PC-9 (cell line): Measurements from ENCODE around the gene SOX5. TPM values are rescaled to one million over a fixed set of nuclear protein-coding genes. Genes with fewer than 3 reads are reported as not detected.

ENCODE experiments used
- BruUV-seq: library from RNA; stranded (reverse); fragments of 400-500 nt; replicated peaks from 2 replicates; lab custom pipeline; 2021; lab: Mats Ljungman, UMichigan
- CTCF ChIA-PET: fragments of 300-600 bp; sonication (Branson Sonifier 250); formaldehyde crosslinking; loops from one replicate; lab custom pipeline; 2022; ENCODE audit warnings: antibody characterized with exemption; lab: Charles Lee
- POLR2A ChIA-PET: fragments of 300-600 bp; sonication (Branson Sonifier 250); formaldehyde crosslinking; loops from one replicate; lab custom pipeline; 2022; ENCODE audit warnings: antibody characterized with exemption; ENCODE audit not compliant: unreplicated experiment; lab: Charles Lee
- DNase-seq, 2 experiments: peaks; one replicate each; pipeline versions ENCODE4 v3.0.0 to v3.0.0-alpha.2; 2015 to 2022; ENCODE audit warnings: mixed read lengths in 1 of 2
- H2AFZ ChIP-seq: fragments of 200-600 bp; sonication (generic); 2 replicates; pipeline ENCODE4 v1.8.1; 2017; ENCODE audit warnings: antibody characterized with exemption
- H3F3A ChIP-seq: fragments of 200-600 bp; sonication (generic); 2 replicates; pipeline ENCODE4 v1.8.1; 2017; ENCODE audit warnings: antibody characterized with exemption, mild to moderate bottlenecking, low read depth; ENCODE audit not compliant: insufficient read depth
- H3K27ac ChIP-seq: fragments of 200-600 bp; sonication (generic); 2 replicates; pipeline ENCODE4 v1.6.1; 2016; ENCODE audit warnings: mixed run types
- H3K27me3 ChIP-seq: fragments of 200-600 bp; sonication (generic); 2 replicates; pipeline ENCODE4 v1.6.1; 2016; ENCODE audit warnings: low read depth, mixed run types; ENCODE audit not compliant: insufficient read depth
- H3K36me3 ChIP-seq: fragments of 200-600 bp; sonication (generic); 2 replicates; pipeline ENCODE4 v1.6.1; 2016; ENCODE audit warnings: low read depth, mixed run types
- H3K4me1 ChIP-seq: fragments of 200-600 bp; sonication (generic); replicated peaks from 2 replicates; pipeline ENCODE4 v1.6.1; 2016; ENCODE audit warnings: mixed run types; ENCODE audit not compliant: insufficient read depth
- H3K4me2 ChIP-seq: fragments of 200-600 bp; sonication (generic); 2 replicates; pipeline ENCODE4 v1.6.1; 2017; ENCODE audit warnings: mixed run types
- H3K4me3 ChIP-seq: fragments of 200-600 bp; sonication (generic); 2 replicates; pipeline ENCODE4 v1.6.1; 2016; ENCODE audit warnings: mixed run types
- H3K79me2 ChIP-seq: fragments of 200-600 bp; sonication (generic); 2 replicates; pipeline ENCODE4 v1.6.1; 2017; ENCODE audit warnings: low read depth, mixed run types
- H3K9me2 ChIP-seq: fragments of 200-600 bp; sonication (generic); 2 replicates; pipeline ENCODE4 v1.8.1; 2017; ENCODE audit warnings: mild to moderate bottlenecking; ENCODE audit not compliant: insufficient read depth
- H3K9me3 ChIP-seq: fragments of 200-600 bp; sonication (generic); 2 replicates; pipeline ENCODE4 v1.8.1; 2016; ENCODE audit warnings: low read depth; ENCODE audit not compliant: insufficient read depth
- H4K20me1 ChIP-seq: fragments of 200-600 bp; sonication (generic); 2 replicates; pipeline ENCODE4 v1.8.1; 2017; ENCODE audit not compliant: insufficient read depth
- EZH2 ChIP-seq: fragments of 200-600 bp; sonication (generic); IDR thresholded peaks from 2 replicates; pipeline ENCODE4 v1.8.0; 2017; ENCODE audit warnings: antibody characterized with exemption, low read depth
- intact Hi-C: fragments of 100-400 bp; cut with micrococcal nuclease; formaldehyde crosslinking; loops from one replicate; pipeline ENCODE4 v1.10.0; 2022; ENCODE audit not compliant: unreplicated experiment
- total RNA-seq: library from RNA; stranded (reverse); gene quantifications from 2 replicates; pipeline ENCODE4 v1.2.3, GENCODE V29; 2021
- TF ChIP-seq, protein P1 (sequence below): fragments of 200-600 bp; sonication (generic); conservative IDR thresholded peaks from 2 replicates; pipeline ENCODE4 v1.6.1; 2017; ENCODE audit warnings: mixed run types, antibody characterized with exemption, mild to moderate bottlenecking, moderate library complexity

The SOX5 gene
- total RNA-seq, 1 experiment from 2014 or later: not detected

GRCh38 chr12:23751641-23752040, 197.8 kb downstream of the SOX5 start:
- POLR2A ChIA-PET: no interaction called here
- intact Hi-C loops: no loop called here

DNA sequence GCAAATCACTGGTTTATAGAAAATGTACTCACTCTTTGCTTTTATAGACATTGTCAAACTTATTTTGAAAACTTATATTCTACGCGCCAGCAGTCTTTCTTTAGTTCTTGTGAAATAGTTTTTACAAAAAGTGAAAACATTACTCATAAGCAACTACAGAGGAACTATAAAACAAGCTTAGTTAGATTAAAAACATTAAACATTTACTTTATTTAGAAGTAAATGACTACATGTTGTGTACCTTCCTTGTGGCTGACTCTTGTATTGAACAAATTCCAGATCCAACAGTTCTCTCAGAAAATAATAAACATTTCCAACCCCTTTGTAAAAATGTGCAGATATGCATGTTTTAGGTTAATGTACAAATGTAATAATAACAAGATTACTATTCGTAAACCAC, 198.5 kb downstream of the SOX5 start:
- no peak overlapping the region for H2AFZ ChIP-seq
- peaks cover 7% of the 10 kb centered on the region; the same call in 1 of the 2 replicates for H3K9me3 ChIP-seq
- H3F3A ChIP-seq: no peaks in the 10 kb centered on the region
- intact Hi-C loops: no loop called here
- ChIA-PET POLR2A (no interaction called here), CTCF (no interaction called here)
- no peak for TF ChIP-seq EZH2
- TF ChIP-seq, protein P1, sequence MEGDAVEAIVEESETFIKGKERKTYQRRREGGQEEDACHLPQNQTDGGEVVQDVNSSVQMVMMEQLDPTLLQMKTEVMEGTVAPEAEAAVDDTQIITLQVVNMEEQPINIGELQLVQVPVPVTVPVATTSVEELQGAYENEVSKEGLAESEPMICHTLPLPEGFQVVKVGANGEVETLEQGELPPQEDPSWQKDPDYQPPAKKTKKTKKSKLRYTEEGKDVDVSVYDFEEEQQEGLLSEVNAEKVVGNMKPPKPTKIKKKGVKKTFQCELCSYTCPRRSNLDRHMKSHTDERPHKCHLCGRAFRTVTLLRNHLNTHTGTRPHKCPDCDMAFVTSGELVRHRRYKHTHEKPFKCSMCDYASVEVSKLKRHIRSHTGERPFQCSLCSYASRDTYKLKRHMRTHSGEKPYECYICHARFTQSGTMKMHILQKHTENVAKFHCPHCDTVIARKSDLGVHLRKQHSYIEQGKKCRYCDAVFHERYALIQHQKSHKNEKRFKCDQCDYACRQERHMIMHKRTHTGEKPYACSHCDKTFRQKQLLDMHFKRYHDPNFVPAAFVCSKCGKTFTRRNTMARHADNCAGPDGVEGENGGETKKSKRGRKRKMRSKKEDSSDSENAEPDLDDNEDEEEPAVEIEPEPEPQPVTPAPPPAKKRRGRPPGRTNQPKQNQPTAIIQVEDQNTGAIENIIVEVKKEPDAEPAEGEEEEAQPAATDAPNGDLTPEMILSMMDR: no peak
- H3K4me3 ChIP-seq: no peak overlapping the region
- H4K20me1 ChIP-seq: no peaks in the 10 kb centered on the region
- H3K9me2 ChIP-seq: no peaks in the 10 kb centered on the region; the same call in 1 of the 2 replicates
- no TSS peak for BruUV-seq
- no peaks in the 10 kb centered on the region for H3K79me2 ChIP-seq
- H3K4me2 ChIP-seq: no peak overlapping the region
- H3K4me1 ChIP-seq: no peaks in the 10 kb centered on the region
- no peaks in the 10 kb centered on the region for H3K36me3 ChIP-seq
- H3K27ac ChIP-seq: no peak overlapping the region
- H3K27me3 ChIP-seq: peaks cover 6% of the 10 kb centered on the region; the same call in 1 of the 2 replicates
- no peak for DNase-seq

More at GRCh38 chr12:23751641-23752040, 197.8 kb downstream of the SOX5 start:
- no peak overlapping the region for H2AFZ ChIP-seq
- no peaks in the 10 kb centered on the region for H4K20me1 ChIP-seq
- H3K4me3 ChIP-seq: no peak overlapping the region
- H3F3A ChIP-seq: no peaks in the 10 kb centered on the region
- no peaks in the 10 kb centered on the region for H3K4me1 ChIP-seq
- H3K27ac ChIP-seq: no peak overlapping the region
- peaks cover 6% of the 10 kb centered on the region; the same call in 1 of the 2 replicates for H3K27me3 ChIP-seq
- H3K9me2 ChIP-seq: no peaks in the 10 kb centered on the region; the same call in 1 of the 2 replicates
- no peak for TF ChIP-seq EZH2
- TF ChIP-seq, protein P1: no peak
- H3K9me3 ChIP-seq: peaks cover 7% of the 10 kb centered on the region; the same call in 1 of the 2 replicates
- DNase-seq: no peak
- no TSS peak for BruUV-seq
- H3K79me2 ChIP-seq: no peaks in the 10 kb centered on the region
- no peak overlapping the region for H3K4me2 ChIP-seq
- CTCF ChIA-PET: no interaction called here
- no peaks in the 10 kb centered on the region for H3K36me3 ChIP-seq

DNA sequence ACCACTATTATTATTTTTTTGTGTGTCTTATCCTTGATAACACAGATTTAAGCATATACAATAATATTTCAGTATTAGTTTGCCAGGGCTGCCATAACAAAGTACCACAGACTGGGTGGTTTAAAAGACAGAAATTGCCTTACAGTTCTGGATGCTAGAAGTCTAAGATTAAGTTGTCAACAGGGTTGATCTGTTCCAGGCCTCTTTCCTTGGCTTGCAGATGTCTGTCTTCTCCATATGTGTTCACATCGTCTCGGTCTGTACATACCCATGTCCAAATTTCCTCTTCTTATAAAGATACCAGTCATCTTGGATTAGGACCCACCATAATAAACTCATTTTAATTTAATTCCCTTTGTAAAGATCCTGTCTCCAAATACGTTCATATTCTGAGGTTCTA, 204.8 kb downstream of the SOX5 start:
- POLR2A ChIA-PET: no interaction called here
- no peak for DNase-seq
- no peak for TF ChIP-seq EZH2

GRCh38 chr12:23742574-23742973, 206.9 kb downstream of the SOX5 start:
- H3F3A ChIP-seq: no peaks in the 10 kb centered on the region
- no peaks in the 10 kb centered on the region for H3K4me1 ChIP-seq
- H4K20me1 ChIP-seq: no peaks in the 10 kb centered on the region
- ChIA-PET POLR2A (no interaction called here), CTCF (interaction anchor here (0.8 kb wide), 1 partner anchor 30 kb away, joined by 3 read pairs; no protein-coding TSS in a partner anchor)
- intact Hi-C loops: no loop called here
- H3K4me2 ChIP-seq: no peak overlapping the region
- BruUV-seq: no TSS peak
- H3K4me3 ChIP-seq: no peak overlapping the region
- no peaks in the 10 kb centered on the region for H3K36me3 ChIP-seq
- H3K79me2 ChIP-seq: no peaks in the 10 kb centered on the region
- H3K27ac ChIP-seq: no peak overlapping the region
- TF ChIP-seq EZH2: no peak
- TF ChIP-seq, protein P1: no peak
- H3K27me3 ChIP-seq: no peaks in the 10 kb centered on the region
- H2AFZ ChIP-seq: no peak overlapping the region
- H3K9me3 ChIP-seq: no peaks in the 10 kb centered on the region
- no peak for DNase-seq
- H3K9me2 ChIP-seq: no peaks in the 10 kb centered on the region

More for the DNA sequence above, 204.8 kb downstream of the SOX5 start:
- no peaks in the 10 kb centered on the region for H3K9me3 ChIP-seq
- H3K9me2 ChIP-seq: no peaks in the 10 kb centered on the region
- intact Hi-C loops: no loop called here
- BruUV-seq: no TSS peak
- no peak overlapping the region for H3K4me2 ChIP-seq
- no peaks in the 10 kb centered on the region for H3K27me3 ChIP-seq
- H3K79me2 ChIP-seq: no peaks in the 10 kb centered on the region
- CTCF ChIA-PET: no interaction called here
- no peaks in the 10 kb centered on the region for H4K20me1 ChIP-seq
- no peak overlapping the region for H3K27ac ChIP-seq
- no peaks in the 10 kb centered on the region for H3K4me1 ChIP-seq
- H2AFZ ChIP-seq: no peak overlapping the region
- no peak overlapping the region for H3K4me3 ChIP-seq
- H3K36me3 ChIP-seq: no peaks in the 10 kb centered on the region
- H3F3A ChIP-seq: no peaks in the 10 kb centered on the region
